ENCODE measurements around the gene LUZP2.

GRCh38 chr11:25048632-25049031, 551.8 kb downstream of the LUZP2 start:
- no peak for TF ChIP-seq CTCF (IDR thresholded peaks at IDR 0.05)
- TF ChIP-seq POLR2A (IDR thresholded peaks at IDR 0.05): no peak
- TF ChIP-seq POLR2AphosphoS5 (IDR thresholded peaks at IDR 0.05): no peak
